Upper lobe of left lung (tissue), 4 donors: ENCODE measurements around the gene RHBDF2.

Experiments used
- CTCF ChIP-seq, 6 experiments: fragments of 450-650 bp in 4 of 6; fragments of 200-600 bp in 2 of 6; sonication (generic) in 2 of 6; IDR thresholded peaks; one replicate each; pipeline ENCODE4 v1.5.1; 2016 to 2019; ENCODE audit warnings: antibody characterized with exemption in 6 of 6
- EP300 ChIP-seq, 4 donors: sonication (generic); formaldehyde crosslinking; IDR thresholded peaks; one replicate each; pipeline ENCODE4 v1.5.1; 2017; ENCODE audit warnings: antibody characterized with exemption in 4 of 4, control low read depth in 2 of 4

GRCh38 chr17:76542566-76542971 lies 41.3 kb upstream of the RHBDF2 start:
- TF ChIP-seq EP300 (IDR thresholded peaks at IDR 0.05) = no peak
- no peak for TF ChIP-seq CTCF (IDR thresholded peaks at IDR 0.05)
